Neural cell (in vitro differentiated cells): ENCODE measurements around the gene FZD8. TPM values are rescaled to one million over a fixed set of nuclear protein-coding genes. Genes with fewer than 3 reads are reported as not detected.

Experiments used
- H2AFZ ChIP-seq: fragments of 200-600, 300-800 bp; sonication (generic), shearing (Covaris generic); 2 replicates; pipeline ENCODE4 v1.6.0; 2014; ENCODE audit warnings: low read depth, mild to moderate bottlenecking, antibody characterized with exemption, low read length, moderate library complexity
- H3F3A ChIP-seq: fragments of 200-600 bp; shearing (Covaris generic); 2 replicates; pipeline ENCODE4 v1.6.1; 2016; ENCODE audit warnings: mild to moderate bottlenecking, moderate library complexity, mixed read lengths, antibody characterized with exemption, low read length; ENCODE audit not compliant: insufficient read depth, poor library complexity, severe bottlenecking
- H3K27ac ChIP-seq: fragments of 200-600, 300-800 bp; sonication (generic), shearing (Covaris generic); 2 replicates; pipeline ENCODE4 v1.5.1; 2014; ENCODE audit warnings: mild to moderate bottlenecking, low read length, moderate library complexity
- H3K27me3 ChIP-seq: fragments of 300-800, 200-600 bp; sonication (generic), shearing (Covaris generic); 2 replicates; pipeline ENCODE4 v1.6.0; 2014; ENCODE audit warnings: mild to moderate bottlenecking, low read depth, low read length, moderate library complexity; ENCODE audit not compliant: insufficient read depth
- H3K36me3 ChIP-seq: fragments of 300-800, 200-600 bp; sonication (generic), shearing (Covaris generic); 2 replicates; pipeline ENCODE4 v1.5.1; 2014; ENCODE audit warnings: mild to moderate bottlenecking, antibody characterized with exemption, low read length, moderate library complexity; ENCODE audit not compliant: insufficient read depth
- H3K4me2 ChIP-seq: fragments of 300-800, 200-600 bp; sonication (generic), shearing (Covaris generic); 2 replicates; pipeline ENCODE4 v1.6.0; 2014; ENCODE audit warnings: mild to moderate bottlenecking, low read length
- H3K4me3 ChIP-seq: fragments of 300-800, 200-600 bp; sonication (generic), shearing (Covaris generic); 2 replicates; pipeline ENCODE4 v1.5.1; 2014; ENCODE audit warnings: mild to moderate bottlenecking, low read length, moderate library complexity
- H3K79me2 ChIP-seq: fragments of 200-600 bp; shearing (Covaris generic); replicated peaks from 2 replicates; pipeline ENCODE4 v1.6.0; 2014; ENCODE audit warnings: mild to moderate bottlenecking, low read length, moderate library complexity; ENCODE audit not compliant: insufficient read depth
- H3K9ac ChIP-seq: fragments of 300-800, 200-600 bp; sonication (generic), shearing (Covaris generic); 2 replicates; pipeline ENCODE4 v1.6.1; 2016; ENCODE audit warnings: mild to moderate bottlenecking, low read length, mixed read lengths
- H3K9me2 ChIP-seq: fragments of 200-600 bp; shearing (Covaris generic); 2 replicates; pipeline ENCODE4 v1.6.1; 2016; ENCODE audit warnings: mild to moderate bottlenecking, low read length, mixed read lengths; ENCODE audit not compliant: insufficient read depth
- H3K9me3 ChIP-seq: fragments of 200-600, 300-800 bp; sonication (generic), shearing (Covaris generic); 2 replicates; pipeline ENCODE4 v1.6.1; 2016; ENCODE audit warnings: mild to moderate bottlenecking, mixed run types, low read length, moderate library complexity, mixed read lengths
- H4K20me1 ChIP-seq: fragments of 200-600 bp; shearing (Covaris generic); 2 replicates; pipeline ENCODE4 v1.6.1; 2016; ENCODE audit warnings: mild to moderate bottlenecking, mixed run types; ENCODE audit not compliant: insufficient read depth
- EP300 ChIP-seq: fragments of 450-650 bp; conservative IDR thresholded peaks from 2 replicates; pipeline ENCODE4 v1.6.1; 2014; ENCODE audit warnings: antibody characterized with exemption, mild to moderate bottlenecking, moderate library complexity; ENCODE audit not compliant: poor library complexity, severe bottlenecking
- EZH2 ChIP-seq: fragments of 200-600, 300-800 bp; shearing (Covaris generic), sonication (generic); IDR thresholded peaks from 2 replicates; pipeline ENCODE4 v1.6.1; 2014; ENCODE audit warnings: antibody characterized with exemption, low read length, borderline replicate concordance, mild to moderate bottlenecking; ENCODE audit not compliant: insufficient read depth, poor library complexity, severe bottlenecking
- MXI1 ChIP-seq: fragments of 450-650 bp; conservative IDR thresholded peaks from 2 replicates; pipeline ENCODE4 v1.6.1; 2014; ENCODE audit warnings: antibody characterized with exemption, mild to moderate bottlenecking; ENCODE audit not compliant: poor library complexity, severe bottlenecking
- POLR2AphosphoS5 ChIP-seq: IDR thresholded peaks from 2 replicates; pipeline ENCODE4 v1.6.1; 2012
- RAD21 ChIP-seq: fragments of 450-650 bp; conservative IDR thresholded peaks from 2 replicates; pipeline ENCODE4 v1.6.1; 2014; ENCODE audit warnings: antibody characterized with exemption, mild to moderate bottlenecking, moderate library complexity
- SMC3 ChIP-seq: fragments of 450-650 bp; conservative IDR thresholded peaks from 2 replicates; pipeline ENCODE4 v1.6.1; 2014; ENCODE audit warnings: antibody characterized with exemption, mild to moderate bottlenecking, moderate library complexity; ENCODE audit not compliant: poor library complexity
- TAF1 ChIP-seq: IDR thresholded peaks from 2 replicates; pipeline ENCODE4 v1.6.1; 2012; ENCODE audit warnings: low read depth
- polyA plus RNA-seq: library from polyadenylated mRNA; depleted of rRNA; stranded (reverse); fragments of >200 nt; gene quantifications from 2 replicates; pipeline ENCODE4 v1.2.3, GENCODE V29; 2014
- TF ChIP-seq, protein P1 (sequence below): fragments of 450-650 bp; IDR thresholded peaks from 2 replicates; pipeline ENCODE4 v1.5.1; 2014; ENCODE audit warnings: antibody characterized with exemption, mild to moderate bottlenecking, moderate library complexity; ENCODE audit not compliant: poor library complexity, severe bottlenecking
- TF ChIP-seq, protein P2 (sequence below): IDR thresholded peaks from 2 replicates; pipeline ENCODE4 v1.6.1; 2012; ENCODE audit warnings: borderline replicate concordance

Gene FZD8
- polyA plus RNA-seq, 1 donor from 2014 or later, result 1.6 TPM

DNA sequence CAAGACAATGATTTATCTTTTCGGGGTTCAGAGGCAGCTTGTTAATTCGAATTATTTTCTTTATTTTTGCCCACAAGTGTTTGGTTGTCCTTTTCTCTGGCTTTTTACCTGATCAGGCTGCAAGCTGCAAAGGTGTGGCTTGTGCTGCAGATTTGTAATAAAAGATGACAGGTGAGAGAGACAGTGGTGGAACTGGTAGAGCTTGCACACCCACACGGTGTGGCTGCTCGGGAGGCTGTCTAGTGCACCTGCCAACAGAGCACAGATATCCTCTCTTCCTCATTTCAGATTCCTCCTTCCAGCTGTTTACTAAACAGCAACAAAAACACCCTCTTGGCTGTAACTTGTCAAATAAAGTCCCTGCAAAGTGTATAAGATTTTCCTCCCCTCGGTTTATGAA lies 27.8 kb downstream of the FZD8 start:
- Histone ChIP-seq H3K9me3 (no peaks in the 10 kb centered on the region), H3K36me3 (no peaks in the 10 kb centered on the region), H3K79me2 (no peaks in the 10 kb centered on the region), H3K9ac (no peak overlapping the region), H3K4me3 (no peak overlapping the region), H3K27ac (no peak overlapping the region), H2AFZ (no peak overlapping the region), H3F3A (no peaks in the 10 kb centered on the region), H4K20me1 (no peaks in the 10 kb centered on the region), H3K27me3 (no peaks in the 10 kb centered on the region), H3K4me2 (no peak overlapping the region), H3K9me2 (no peaks in the 10 kb centered on the region)
- TF ChIP-seq EZH2, result no peak

GRCh38 chr10:35613597-35614226 lies 28.4 kb downstream of the FZD8 start:
- H3K79me2 ChIP-seq, result no peaks in the 10 kb centered on the region
- no peak overlapping the region for H3K27ac ChIP-seq
- no peak overlapping the region for H2AFZ ChIP-seq
- H3F3A ChIP-seq, result no peaks in the 10 kb centered on the region
- no peaks in the 10 kb centered on the region for H3K27me3 ChIP-seq
- no peak overlapping the region for H3K9ac ChIP-seq
- no peaks in the 10 kb centered on the region for H3K9me3 ChIP-seq
- H3K4me3 ChIP-seq, result no peak overlapping the region
- no peaks in the 10 kb centered on the region for H4K20me1 ChIP-seq
- H3K36me3 ChIP-seq, result no peaks in the 10 kb centered on the region
- TF ChIP-seq EZH2 (no peak), EP300 (no peak), TAF1 (no peak), RAD21 (no peak), POLR2AphosphoS5 (no peak), MXI1 (no peak), SMC3 (no peak)
- TF ChIP-seq, protein P1, sequence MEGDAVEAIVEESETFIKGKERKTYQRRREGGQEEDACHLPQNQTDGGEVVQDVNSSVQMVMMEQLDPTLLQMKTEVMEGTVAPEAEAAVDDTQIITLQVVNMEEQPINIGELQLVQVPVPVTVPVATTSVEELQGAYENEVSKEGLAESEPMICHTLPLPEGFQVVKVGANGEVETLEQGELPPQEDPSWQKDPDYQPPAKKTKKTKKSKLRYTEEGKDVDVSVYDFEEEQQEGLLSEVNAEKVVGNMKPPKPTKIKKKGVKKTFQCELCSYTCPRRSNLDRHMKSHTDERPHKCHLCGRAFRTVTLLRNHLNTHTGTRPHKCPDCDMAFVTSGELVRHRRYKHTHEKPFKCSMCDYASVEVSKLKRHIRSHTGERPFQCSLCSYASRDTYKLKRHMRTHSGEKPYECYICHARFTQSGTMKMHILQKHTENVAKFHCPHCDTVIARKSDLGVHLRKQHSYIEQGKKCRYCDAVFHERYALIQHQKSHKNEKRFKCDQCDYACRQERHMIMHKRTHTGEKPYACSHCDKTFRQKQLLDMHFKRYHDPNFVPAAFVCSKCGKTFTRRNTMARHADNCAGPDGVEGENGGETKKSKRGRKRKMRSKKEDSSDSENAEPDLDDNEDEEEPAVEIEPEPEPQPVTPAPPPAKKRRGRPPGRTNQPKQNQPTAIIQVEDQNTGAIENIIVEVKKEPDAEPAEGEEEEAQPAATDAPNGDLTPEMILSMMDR, result no peak
- TF ChIP-seq, protein P2, sequence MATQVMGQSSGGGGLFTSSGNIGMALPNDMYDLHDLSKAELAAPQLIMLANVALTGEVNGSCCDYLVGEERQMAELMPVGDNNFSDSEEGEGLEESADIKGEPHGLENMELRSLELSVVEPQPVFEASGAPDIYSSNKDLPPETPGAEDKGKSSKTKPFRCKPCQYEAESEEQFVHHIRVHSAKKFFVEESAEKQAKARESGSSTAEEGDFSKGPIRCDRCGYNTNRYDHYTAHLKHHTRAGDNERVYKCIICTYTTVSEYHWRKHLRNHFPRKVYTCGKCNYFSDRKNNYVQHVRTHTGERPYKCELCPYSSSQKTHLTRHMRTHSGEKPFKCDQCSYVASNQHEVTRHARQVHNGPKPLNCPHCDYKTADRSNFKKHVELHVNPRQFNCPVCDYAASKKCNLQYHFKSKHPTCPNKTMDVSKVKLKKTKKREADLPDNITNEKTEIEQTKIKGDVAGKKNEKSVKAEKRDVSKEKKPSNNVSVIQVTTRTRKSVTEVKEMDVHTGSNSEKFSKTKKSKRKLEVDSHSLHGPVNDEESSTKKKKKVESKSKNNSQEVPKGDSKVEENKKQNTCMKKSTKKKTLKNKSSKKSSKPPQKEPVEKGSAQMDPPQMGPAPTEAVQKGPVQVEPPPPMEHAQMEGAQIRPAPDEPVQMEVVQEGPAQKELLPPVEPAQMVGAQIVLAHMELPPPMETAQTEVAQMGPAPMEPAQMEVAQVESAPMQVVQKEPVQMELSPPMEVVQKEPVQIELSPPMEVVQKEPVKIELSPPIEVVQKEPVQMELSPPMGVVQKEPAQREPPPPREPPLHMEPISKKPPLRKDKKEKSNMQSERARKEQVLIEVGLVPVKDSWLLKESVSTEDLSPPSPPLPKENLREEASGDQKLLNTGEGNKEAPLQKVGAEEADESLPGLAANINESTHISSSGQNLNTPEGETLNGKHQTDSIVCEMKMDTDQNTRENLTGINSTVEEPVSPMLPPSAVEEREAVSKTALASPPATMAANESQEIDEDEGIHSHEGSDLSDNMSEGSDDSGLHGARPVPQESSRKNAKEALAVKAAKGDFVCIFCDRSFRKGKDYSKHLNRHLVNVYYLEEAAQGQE, result no peak
- no peaks in the 10 kb centered on the region for H3K9me2 ChIP-seq
- H3K4me2 ChIP-seq, result no peak overlapping the region

- H3K4me2 ChIP-seq, result no peak overlapping the region
- H3K79me2 ChIP-seq, result no peaks in the 10 kb centered on the region
- no peak overlapping the region for H3K9ac ChIP-seq
- H2AFZ ChIP-seq, result no peak overlapping the region
- no peaks in the 10 kb centered on the region for H3K9me2 ChIP-seq
- no peaks in the 10 kb centered on the region for H4K20me1 ChIP-seq
- no peak overlapping the region for H3K27ac ChIP-seq
- H3K36me3 ChIP-seq, result no peaks in the 10 kb centered on the region
- no peaks in the 10 kb centered on the region for H3K9me3 ChIP-seq
- H3K27me3 ChIP-seq, result no peaks in the 10 kb centered on the region
- H3K4me3 ChIP-seq, result no peak overlapping the region
- no peaks in the 10 kb centered on the region for H3F3A ChIP-seq
- TF ChIP-seq, protein P2, result no peak
- TF ChIP-seq RAD21 (no peak), MXI1 (no peak), EP300 (no peak)
- TF ChIP-seq, protein P1, result no peak
These were observed 29.0 kb downstream of the FZD8 start for GRCh38 chr10:35613107-35613440.
